ENCODE measurements around the gene AKAP3.

AKAP3 gene

DNA sequence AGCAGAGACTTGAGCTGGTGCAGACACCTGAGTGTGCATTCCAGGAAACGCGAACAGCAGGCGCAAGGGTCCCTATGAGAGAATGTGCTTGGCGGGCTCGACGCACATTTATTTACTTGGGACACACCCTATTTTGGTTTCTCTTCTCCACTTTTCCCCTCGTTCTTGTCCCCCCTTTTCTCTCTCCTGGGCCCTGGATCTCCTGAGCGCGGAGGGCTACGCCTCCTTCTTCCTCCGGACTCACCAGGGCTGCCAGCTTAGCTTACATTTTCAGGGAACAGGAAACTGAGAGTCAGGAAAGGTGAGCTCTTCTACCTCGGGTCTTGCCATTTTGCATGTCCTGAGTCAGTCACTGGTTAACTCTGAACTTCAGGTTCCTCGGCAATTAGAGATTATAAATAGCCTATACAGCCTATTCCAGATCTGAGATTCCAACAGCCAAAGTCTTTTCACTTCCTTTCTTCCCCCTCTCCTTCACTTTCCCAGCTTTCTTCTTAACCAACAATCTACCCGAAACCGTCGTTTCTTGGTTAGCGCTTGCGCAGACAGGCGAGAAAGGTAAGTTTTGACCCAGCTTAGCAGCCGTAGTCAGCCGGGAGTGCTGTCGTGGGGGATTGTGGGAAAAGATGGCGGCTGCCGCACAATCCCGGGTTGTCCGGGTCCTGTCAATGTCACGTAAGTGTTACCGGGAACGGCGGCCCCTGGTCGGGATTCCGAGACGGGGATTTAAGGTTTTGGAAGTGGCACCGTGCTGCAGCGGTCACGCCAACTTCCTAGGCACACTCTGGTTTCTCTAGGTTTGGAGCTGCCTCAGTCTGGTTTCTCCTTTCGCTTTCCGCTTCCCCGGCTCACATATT lies at the start of gene AKAP3, which contains the start of gene NDUFA9:
TSS of gene AKAP3 (minus strand) at position 551 of the 857 bp plus-strand sequence. CDS start 10,855 bp downstream, outside the sequence.
TSS of gene NDUFA9 (plus strand) at position 614 of the 857 bp plus-strand sequence. CDS start at position 627, 13 bp downstream.
- H3K4me3 ChIP-seq (ENCODE audit: low read depth, low read length), result peak within 1 kb of the TSS; percentile 77
- peak; percentile 45 for DNase-seq (ENCODE audit: low read depth)

DNA sequence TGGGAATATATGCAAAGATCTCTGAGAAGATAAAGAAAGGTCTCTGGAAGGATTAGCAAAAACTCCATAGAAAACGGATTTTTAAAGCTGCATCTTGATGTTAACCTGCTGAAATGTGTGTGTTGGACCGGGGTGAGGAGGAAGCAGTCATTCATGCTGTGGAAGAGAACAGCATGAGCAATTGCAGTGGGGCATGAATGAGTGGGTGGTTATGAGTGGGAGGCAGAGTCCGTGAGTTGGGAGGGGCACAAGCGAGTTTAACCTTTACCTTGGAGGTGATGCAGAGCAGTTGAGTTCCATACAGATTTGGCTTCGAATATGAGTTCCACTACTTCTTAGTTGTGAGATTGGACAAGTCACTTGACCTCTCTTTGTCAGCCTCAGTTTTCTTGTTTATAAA lies 41.9 kb upstream of the AKAP3 start:
- H3K4me3 ChIP-seq (ENCODE audit: low read depth, low read length), result no peak overlapping the region
- no peak for DNase-seq (ENCODE audit: low read depth)

DNA sequence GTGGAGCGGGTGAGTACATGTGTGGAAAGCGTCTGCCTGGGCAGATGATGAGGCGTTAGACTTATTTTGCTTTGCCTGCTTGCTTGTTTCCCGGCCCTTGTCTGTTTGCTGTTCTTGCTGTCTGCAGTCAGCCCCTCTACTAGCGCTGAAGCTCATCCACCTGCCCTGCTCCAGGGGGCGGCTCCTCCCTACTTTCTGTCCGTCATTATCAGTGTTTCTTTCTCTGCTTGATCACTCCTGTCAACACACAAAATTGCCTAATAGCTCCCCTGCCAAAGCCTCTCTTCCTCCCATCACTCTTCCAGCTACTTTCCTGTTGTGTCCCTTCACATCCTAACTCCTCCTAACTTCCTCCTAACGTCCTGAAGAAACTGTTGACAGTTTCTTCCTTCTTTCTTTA lies 36.5 kb upstream of the AKAP3 start:
- H3K4me3 ChIP-seq (ENCODE audit: low read depth, low read length), result no peak overlapping the region
- no peak for DNase-seq (ENCODE audit: low read depth)

DNA sequence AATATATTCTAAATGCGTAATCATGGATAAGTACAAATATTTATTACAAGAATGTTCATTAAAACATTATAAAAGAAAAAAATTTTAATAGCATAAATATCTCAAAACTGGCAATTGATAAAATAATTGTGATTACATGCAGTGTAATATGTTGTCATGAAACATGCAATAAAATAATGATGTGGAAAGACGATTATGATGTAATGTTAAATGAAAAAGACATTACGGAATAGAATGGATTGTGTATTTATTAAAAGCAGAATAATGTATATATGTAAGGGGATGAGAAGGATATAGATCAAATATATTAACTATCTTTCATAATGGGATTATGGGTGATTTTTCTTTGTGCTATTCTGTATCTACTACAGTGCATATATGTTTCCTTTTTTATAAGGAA lies 32.9 kb upstream of the AKAP3 start:
- DNase-seq (ENCODE audit: low read depth), result no peak

DNA sequence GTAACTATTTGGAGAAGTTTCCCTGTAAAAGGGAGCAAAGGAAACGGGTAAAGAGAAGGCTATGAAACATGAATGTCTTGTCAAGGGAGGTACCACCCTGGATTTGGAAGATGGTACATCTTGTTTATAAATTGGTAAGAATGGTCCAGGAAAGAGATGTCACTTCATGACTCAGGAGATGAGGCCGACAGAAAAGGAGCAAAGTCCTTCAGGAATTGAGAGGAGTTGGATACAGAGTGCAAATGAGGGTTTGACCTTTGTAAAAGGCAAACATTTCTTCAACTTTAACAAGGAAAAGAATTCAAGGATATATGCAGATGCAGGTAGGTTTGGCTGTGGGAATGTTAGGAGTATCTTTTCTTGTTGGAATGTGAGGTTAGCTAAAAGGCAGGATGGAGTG lies 30.9 kb upstream of the AKAP3 start:
- DNase-seq (ENCODE audit: low read depth), result no peak
- no peak overlapping the region for H3K4me3 ChIP-seq (ENCODE audit: low read depth, low read length)

More for the DNA sequence above, 32.9 kb upstream of the AKAP3 start:
- no peak overlapping the region for H3K4me3 ChIP-seq (ENCODE audit: low read depth, low read length)

DNA sequence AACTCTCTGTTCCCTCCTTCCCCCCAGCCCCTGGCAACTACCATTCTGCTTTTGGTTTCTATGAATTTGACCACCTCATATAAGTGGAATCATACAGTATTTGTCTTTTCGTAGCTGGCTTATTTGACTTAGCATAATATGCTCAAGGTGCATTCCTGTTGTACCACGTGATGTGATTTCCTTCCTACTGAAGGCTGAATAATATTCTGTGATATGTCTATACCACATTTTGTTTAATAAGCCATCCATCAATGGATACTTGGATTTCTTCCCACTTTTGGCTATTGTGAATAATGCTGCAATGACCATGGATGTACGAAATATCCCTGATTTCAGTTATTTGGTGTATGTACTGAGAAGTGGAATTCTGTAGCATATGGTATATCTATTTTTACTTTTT lies 16.4 kb upstream of the AKAP3 start:
- DNase-seq (ENCODE audit: low read depth), result no peak
- H3K4me3 ChIP-seq (ENCODE audit: low read depth, low read length), result no peak overlapping the region

DNA sequence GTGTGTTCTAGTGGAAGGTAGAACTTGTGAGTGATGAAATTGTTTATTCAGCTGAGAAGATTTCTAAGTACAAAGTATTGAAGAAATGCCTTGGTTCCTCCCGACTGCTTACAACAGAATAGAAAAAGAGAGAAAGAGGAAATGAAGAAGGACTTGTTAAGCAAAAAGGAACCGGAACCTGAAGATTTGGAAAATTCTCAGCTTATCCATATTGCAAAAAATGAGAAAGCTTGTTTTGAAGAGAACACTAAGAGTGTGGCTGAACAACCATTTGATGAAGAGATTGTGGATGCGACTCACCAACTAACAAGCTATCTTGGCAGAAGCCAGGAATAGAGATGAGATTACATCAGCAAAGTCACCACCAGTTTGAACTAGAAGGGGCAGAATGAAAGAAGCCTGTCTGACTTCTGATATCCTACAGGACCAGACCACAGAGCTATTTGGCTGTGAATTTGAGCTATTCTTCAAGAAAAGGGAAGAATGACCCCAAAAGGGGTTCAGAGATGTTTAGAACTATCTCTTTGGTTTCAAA lies 15.2 kb upstream of the AKAP3 start:
- H3K4me3 ChIP-seq (ENCODE audit: low read depth, low read length), result no peak overlapping the region
- peak; percentile 73 for DNase-seq (ENCODE audit: low read depth)

DNA sequence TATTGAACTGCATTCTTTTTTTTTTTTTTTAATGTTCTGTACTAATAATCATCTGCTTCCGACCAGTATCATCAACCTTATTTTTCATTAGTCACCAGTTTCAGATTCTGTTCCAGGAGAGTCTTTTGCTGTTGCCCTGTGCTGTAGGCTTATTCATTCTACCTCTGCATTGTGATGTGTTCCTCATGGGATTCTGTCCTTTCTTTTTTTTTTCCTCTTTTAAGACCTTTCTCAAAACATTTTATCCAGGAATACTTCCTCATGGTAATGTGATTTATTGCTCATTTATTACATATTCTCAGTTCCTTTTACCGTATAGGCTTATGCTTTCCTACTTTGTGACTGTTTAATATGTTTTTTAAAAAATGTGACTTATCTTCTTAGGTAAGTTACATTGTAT lies 4.8 kb upstream of the AKAP3 start:
- DNase-seq (ENCODE audit: low read depth), result no peak
- H3K4me3 ChIP-seq (ENCODE audit: low read depth, low read length), result no peak overlapping the region

DNA sequence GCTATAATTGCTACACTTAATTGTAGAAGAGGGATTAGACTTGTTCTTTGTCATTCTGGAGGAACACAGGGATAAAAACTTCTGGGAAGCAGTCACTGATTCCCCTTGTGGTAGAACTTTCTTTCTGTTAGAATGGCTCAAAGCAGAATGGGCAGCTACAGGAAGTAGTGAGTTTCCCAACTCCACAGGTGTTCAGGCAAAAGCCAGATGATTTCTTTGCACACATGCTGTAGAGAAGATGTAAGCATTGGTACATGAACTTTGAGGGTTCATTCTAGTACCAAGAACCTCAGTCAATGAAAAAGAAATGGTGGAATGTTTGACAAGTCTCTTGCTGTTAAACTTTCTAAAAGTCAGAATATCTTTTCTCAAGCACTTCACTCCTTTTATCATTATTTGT lies 4.4 kb upstream of the AKAP3 start:
- DNase-seq (ENCODE audit: low read depth), result no peak
- no peak overlapping the region for H3K4me3 ChIP-seq (ENCODE audit: low read depth, low read length)

DNA sequence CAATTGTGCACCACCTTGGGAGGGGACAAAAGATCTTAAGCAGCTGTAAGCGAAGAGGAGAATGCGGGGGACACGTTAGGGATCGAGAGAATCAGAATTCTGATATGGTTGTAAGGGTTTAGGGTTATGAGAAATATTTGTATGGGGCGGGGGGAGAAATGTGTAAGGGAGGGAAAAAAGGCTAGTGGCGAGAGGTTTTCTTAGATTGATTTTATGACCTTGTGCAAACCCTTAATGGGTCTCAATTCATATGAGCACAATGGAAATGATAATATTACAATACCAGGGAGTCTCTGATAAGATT lies 459 bp upstream of the AKAP3 start:
- DNase-seq (ENCODE audit: low read depth), result no peak
- H3K4me3 ChIP-seq (ENCODE audit: low read depth, low read length), result peak overlapping the region; percentile 77

DNA sequence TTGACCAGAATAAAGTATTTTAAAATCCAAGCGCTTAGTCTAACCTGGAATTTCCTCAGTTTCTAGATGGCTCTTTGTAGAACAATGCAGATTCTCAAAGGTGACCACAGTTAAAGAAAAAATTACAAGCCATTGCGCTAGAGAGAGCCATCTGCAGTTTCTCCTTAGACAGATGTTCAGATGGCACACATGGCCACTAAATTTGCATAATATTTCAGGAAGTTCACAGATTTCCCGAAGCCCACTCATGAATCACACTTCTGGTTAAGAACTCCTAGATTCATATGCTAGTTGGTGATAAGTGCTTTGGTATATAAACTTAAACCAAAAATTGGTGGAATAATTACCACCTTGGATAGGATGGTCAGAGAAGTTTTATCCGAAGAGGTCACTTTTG lies 749 bp downstream of the AKAP3 start:
- no peak for DNase-seq (ENCODE audit: low read depth)

DNA sequence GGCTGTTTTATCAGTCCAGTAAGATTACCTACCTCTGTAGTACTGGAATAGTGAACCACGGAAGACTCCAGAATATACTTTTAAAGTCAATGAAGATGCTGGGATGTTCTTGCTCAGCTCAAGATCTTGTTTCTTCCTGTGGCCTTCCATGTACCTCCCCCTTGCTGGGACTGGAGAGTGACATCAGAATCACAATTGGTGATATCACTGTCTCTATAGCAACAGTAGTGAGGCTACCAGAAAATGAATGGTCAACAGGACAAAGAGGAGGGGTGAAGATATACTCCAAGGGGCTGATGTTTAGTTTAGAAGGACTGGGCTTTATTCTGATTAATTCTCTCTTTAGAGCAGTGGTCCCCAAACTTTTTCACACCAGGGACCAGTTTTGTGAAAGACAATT lies 3.8 kb downstream of the AKAP3 start:
- no peak overlapping the region for H3K4me3 ChIP-seq (ENCODE audit: low read depth, low read length)
- DNase-seq (ENCODE audit: low read depth), result no peak

More for the DNA sequence above, 749 bp downstream of the AKAP3 start:
- peak overlapping the region; percentile 77 for H3K4me3 ChIP-seq (ENCODE audit: low read depth, low read length)

DNA sequence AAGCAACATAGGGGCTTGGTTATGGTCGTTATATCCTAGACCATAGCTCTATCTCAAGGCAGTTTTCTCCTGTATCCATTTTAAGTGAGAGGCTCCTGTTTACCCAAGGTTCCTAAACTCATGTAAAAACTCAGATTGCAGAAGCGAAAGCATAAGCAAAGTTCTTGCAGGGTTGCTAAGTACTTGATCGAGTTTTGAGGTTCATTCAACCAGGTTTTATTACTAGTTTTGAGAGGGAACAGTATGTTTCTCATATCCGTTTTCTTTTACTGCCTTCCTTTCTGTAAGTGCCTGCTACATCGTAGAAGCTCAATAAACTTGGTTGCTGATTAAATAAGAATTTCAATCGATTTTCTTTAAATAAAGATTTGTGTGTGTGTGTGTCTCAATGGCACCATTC lies 5.1 kb downstream of the AKAP3 start:
- no peak for DNase-seq (ENCODE audit: low read depth)
- no peak overlapping the region for H3K4me3 ChIP-seq (ENCODE audit: low read depth, low read length)

DNA sequence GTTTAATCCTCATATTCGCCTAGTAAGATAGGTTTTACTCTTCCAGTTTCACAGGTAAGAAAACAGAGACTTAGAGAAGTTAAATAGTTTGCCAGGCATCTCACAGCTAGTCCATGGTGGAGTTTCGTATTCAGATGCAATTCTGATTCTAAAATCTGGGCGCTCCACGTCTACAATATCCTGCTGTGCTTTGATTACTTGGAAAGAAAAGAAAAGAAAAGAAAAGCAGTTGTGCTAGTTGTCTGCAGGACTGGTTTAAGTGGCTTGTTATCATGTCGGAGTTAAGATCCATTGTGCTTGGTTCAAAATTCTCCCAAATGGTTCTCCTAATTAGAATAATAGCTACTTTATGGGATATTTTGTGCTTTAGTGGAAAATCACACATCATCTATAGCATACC lies 18.6 kb downstream of the AKAP3 start:
- no peak for DNase-seq (ENCODE audit: low read depth)
- H3K4me3 ChIP-seq (ENCODE audit: low read depth, low read length), result no peak overlapping the region

DNA sequence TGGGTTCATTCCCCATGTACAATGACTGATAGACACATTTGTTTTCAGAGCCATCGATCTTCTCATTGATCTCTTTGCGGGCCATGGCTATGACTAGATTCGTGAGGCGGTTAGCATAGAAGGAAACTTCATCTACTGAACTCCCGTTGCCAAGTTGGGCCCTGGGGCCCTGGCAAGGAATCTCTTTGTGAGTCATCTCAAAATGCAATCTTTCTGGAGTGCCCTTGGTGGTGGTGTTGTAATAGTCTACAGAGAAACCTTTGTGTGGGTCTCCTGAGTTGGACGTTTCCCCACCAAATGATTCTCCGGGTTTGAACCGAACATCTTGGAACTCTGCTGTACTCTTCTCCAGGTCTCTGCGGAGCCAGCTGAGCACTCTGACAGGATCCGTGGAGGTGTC lies 20.4 kb downstream of the AKAP3 start:
- no peak overlapping the region for H3K4me3 ChIP-seq (ENCODE audit: low read depth, low read length)
- DNase-seq (ENCODE audit: low read depth), result no peak

DNA sequence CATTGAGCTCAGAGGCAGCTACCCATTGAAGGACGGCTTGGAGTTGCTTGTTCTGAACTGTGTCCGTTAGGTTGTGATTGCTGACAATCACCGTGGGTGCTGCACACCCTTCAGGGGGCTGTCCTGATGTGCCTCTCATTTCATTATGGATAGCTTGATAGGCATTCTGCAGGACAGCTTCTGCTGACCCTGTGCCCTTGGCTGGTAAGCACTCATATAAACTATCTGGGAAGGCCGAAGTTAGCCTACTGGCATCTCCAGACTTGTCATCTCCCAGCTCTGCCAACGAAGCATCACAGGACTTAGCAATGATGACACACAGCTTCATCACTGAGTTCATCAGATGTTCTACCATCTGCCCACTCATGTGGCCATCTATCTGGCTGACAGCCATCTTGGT lies 22.3 kb downstream of the AKAP3 start:
- DNase-seq (ENCODE audit: low read depth), result no peak
- H3K4me3 ChIP-seq (ENCODE audit: low read depth, low read length), result no peak overlapping the region

DNA sequence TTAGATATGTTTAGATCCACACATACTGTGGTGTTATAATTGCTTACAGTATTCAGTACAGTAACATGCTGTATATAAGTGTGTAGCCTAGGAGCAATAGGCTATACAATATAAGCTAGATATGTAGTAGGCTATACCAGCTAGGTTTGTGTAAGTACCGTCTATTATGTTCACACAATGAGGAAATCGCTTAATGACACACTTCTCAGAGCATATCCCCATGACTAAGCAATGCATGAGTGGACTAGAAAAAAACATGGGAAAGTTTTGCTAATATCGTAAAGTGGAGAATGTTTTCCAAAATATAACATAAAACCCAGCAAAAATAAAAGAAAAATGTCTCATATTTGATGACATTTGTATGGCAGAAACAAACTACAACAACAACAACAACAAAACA lies 27.3 kb downstream of the AKAP3 start:
- DNase-seq (ENCODE audit: low read depth), result no peak
- H3K4me3 ChIP-seq (ENCODE audit: low read depth, low read length), result no peak overlapping the region

DNA sequence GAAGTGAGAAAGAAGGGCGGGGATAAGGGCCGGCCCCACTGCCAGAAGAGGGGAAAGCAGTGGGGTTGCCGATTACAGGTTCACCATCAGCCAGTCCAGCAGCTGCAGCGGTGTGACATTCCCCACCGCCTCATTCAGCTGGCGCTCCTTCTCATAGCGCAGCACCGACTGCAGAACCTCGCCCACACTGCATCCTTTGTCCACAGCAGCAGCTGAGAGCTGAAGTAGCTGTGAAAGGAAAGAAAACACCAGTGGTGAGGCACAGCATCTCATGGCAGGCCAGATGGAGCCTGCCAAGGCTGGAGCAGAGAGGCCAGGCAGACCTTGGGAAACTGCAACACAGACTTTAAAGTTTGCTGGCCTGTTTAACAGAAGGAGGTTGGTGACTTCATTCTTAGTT lies 33.2 kb downstream of the AKAP3 start:
- no peak for DNase-seq (ENCODE audit: low read depth)

DNA sequence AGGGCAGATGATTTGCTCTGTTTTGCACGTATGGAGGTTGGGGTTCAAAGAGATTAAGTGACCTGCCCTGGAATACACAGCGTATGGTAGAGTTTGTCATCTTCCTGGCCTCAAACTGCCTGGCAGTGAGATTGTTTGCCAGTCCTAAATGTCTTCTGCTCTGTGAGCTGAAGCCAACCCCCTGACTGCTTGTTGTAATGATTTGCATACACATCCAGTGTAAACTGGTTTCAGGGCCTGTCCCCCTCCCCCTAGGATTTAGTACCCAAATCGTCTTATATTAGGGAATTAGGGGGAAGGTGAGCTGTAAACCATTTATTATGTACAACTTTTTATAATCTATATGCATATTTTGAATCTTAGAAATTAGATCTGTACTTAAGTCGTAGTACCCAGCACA lies 38.4 kb downstream of the AKAP3 start:
- DNase-seq (ENCODE audit: low read depth), result no peak
- no peak overlapping the region for H3K4me3 ChIP-seq (ENCODE audit: low read depth, low read length)

More for the DNA sequence above, 33.2 kb downstream of the AKAP3 start:
- no peak overlapping the region for H3K4me3 ChIP-seq (ENCODE audit: low read depth, low read length)

DNA sequence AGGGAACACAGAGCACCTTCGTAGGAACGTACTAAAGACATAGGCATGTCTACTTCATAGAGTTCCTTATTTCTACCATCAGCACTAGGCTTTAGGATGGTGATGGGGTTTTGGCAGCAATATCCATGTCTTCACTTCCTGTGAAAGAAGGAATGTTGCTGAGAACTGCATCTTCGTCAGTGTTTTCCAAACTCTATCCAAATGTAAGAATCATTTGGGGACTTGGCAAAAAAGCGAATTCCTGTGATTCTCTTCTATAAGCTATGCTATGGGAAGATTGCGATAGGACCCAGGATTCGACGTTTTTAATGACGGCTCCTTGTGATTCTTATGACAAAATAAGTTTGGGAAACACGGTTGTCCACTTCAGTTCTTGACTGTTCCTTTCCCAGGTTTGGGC lies 39.8 kb downstream of the AKAP3 start:
- no peak for DNase-seq (ENCODE audit: low read depth)
- H3K4me3 ChIP-seq (ENCODE audit: low read depth, low read length), result no peak overlapping the region

DNA sequence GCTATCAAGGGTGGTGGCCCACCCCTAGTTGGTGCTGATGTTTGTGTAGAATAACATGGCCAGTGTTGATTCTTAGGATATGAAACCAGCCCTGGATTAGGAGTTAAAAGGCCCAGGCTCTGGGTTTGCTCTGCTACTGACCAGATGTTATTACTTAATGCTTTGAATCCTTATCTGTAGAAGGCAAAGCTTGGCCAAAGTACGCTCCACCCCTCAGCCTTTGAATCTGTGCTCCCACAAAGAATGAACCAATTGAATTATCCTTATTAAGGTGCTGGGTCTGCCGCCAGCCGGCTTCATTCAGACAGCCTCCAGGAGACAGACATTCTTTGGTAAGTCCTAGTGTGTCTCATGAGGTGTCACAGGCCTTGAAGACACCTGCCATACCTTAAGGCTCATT lies 41.8 kb downstream of the AKAP3 start:
- no peak overlapping the region for H3K4me3 ChIP-seq (ENCODE audit: low read depth, low read length)
- no peak for DNase-seq (ENCODE audit: low read depth)

Measured in skeletal muscle cell (primary cell).